ENCODE measurements around the gene MR1. TPM values are rescaled to one million over a fixed set of nuclear protein-coding genes. Genes with fewer than 3 reads are reported as not detected.

The MR1 gene
- total and polyA plus RNA-seq, 9 of the 15 experiments (the other 6 are each of a cell fraction or from before 2014, with no cell fraction given): 9.7 to 21.7 (median 15.6) TPM

GRCh38 chr1:181021811-181022434 lies 11.9 kb upstream of the MR1 start (continued):
- TF ChIP-seq ZNF407 (IDR thresholded peaks at IDR 0.05; ENCODE audit: low read depth) (no peak), POLR2A (conservative IDR thresholded peaks at IDR 0.05) (0 out of 2 replicates have a peak, but pooled peaks have one; percentile 69), ZNF121 (CRISPR knock-in tag; conservative IDR thresholded peaks at IDR 0.05) (no peak), ZSCAN29 (IDR thresholded peaks at IDR 0.05) (no peak), SP1 (CRISPR knock-in tag; IDR thresholded peaks at IDR 0.05) (no peak), ZFP1 (CRISPR knock-in tag; IDR thresholded peaks at IDR 0.05) (no peak), ETS2 (tag; IDR thresholded peaks at IDR 0.05; ENCODE audit: borderline replicate concordance, poor library complexity, severe bottlenecking) (no peak), MAFK (IDR thresholded peaks at IDR 0.05; ENCODE audit: low read length) (no peak), PBX2 (CRISPR knock-in tag; IDR thresholded peaks at IDR 0.05; ENCODE audit: low read depth) (no peak), PBX2 (tag; conservative IDR thresholded peaks at IDR 0.05; ENCODE audit: low read depth) (no peak), HINFP (tag; conservative IDR thresholded peaks at IDR 0.05; ENCODE audit: low read depth) (no peak), PRDM10 (IDR thresholded peaks at IDR 0.05; ENCODE audit: partially characterized antibody) (peak; percentile 81)
